ENCODE measurements around the gene CHST12. TPM values are rescaled to one million over a fixed set of nuclear protein-coding genes. Genes with fewer than 3 reads are reported as not detected.
"Not testable (repeated sequence)": the region's sequence is repeated elsewhere in the genome, so short reads cannot be mapped to it uniquely, and the experiment has no call there.

Gene CHST12
- total RNA-seq, 1 donor from 2014 or later: 4.1 TPM

DNA sequence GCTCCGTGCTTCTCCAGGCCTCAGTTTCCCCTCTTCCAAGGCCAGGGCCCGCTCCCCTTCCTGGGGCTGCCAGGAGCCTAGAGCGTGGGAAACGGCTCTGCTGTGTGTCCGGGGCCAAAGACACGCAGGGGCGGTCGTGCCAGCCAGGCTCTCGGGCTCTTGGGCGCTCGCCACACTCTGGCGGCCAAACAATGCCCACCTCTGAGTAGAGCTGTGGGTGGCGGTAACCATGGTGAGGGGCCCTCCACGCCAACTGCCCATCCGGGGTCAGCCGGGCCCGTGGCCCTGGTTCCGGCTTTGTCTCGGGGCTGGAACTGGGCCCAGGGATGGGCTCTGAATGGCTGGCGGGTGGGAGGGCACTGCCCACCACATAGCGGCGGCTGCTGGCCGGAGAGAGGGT lies 56.8 kb downstream of the CHST12 start:
- no peak for DNase-seq (ENCODE audit: low read depth in 2 of 2)

DNA sequence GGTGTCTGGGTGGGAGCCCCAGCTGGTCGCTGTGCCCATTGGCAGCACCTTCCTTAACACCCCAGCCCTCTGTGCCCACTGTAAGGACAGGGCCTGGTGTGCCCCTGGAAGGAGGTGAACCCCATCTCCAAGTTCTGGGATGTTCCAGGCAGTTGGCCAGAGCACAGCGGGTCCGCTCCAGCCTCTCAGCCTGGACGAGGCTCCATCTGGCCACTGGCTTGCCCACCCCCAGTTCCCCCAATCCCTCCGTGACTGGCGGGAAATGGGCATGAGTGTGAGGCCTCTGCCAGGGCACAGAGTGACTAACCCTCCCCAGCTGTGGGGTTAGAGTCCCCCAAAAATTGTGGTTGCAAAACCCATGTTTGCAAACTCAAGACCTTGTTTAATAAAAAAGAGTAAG lies 57.2 kb downstream of the CHST12 start:
- DNase-seq (ENCODE audit: low read depth in 2 of 2): no peak

DNA sequence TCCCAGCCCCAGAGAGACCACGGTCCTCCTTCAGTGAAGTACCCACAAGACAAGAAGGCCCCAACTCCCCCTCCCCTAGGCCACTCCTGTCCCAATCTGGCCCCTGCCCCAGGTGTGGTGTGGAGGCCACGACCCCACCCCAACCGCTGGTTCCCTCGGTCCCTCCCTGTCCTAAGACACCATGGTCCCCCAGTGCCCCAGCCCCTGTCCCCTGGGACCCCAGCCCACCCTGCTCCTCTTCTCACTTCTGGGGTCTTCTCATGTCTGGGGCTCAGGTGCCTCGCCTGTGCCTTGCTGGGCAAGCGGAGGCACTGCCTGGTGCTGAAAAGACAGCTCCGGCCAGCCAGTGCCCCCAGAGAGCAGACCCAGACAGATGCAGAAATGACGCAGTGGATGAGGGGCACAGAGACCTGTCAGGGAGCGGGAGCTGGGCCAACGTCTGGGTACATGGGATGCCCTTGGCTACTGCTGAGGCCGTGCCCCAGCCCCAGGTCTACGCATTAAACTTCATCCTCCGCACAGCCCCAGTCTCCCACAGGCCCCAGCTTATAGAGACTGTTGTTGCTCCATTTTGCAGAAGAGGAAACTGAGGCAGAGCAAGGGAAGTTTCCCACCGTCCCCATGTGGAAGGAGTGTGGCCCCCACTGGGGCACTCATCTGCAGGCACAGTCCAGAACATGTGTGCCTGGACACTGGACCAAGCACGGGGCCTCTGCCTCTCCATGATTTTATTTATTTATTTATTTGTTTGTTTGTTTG lies 58.0 kb downstream of the CHST12 start:
- no peak for DNase-seq (ENCODE audit: low read depth in 2 of 2)

DNA sequence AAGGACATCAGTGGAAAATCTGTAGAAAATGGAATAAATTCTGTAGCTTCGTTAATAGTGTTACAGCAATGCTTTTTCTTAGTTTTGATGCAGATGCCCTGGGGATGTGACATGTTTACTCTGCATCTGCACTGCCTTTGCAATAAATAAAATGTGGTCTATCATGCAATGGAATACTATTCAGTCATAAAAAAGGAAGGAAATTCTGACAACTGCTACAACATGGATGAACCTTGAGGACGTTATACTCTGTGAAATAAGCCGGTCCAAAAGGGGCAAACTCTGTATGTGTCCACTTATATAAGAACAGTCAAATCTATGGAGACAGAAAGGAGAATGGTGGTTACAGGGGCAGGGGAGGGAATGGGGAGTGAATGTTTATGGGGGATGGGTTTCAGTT lies 59.3 kb downstream of the CHST12 start:
- DNase-seq (ENCODE audit: low read depth in 2 of 2): no peak

DNA sequence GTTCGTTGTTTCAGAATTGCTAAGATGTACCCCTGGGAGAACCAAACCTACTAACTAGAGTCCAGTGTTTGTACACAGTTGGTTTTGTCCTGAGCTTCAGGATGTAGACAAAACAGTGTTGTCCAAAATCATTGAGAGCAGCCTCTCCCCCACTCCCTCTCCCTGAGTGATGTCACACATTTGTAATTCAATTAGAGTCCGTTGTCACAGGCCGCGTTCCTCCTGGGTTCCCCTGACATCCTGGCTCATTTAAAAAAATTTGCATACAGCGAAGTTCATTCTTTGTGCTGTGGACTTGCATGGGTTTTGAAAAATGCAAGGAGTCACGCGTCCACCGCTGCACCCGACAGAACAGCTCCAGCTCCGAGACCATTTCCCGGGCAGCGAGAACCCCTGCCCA lies 62.5 kb downstream of the CHST12 start:
- DNase-seq (ENCODE audit: low read depth in 2 of 2): no peak

DNA sequence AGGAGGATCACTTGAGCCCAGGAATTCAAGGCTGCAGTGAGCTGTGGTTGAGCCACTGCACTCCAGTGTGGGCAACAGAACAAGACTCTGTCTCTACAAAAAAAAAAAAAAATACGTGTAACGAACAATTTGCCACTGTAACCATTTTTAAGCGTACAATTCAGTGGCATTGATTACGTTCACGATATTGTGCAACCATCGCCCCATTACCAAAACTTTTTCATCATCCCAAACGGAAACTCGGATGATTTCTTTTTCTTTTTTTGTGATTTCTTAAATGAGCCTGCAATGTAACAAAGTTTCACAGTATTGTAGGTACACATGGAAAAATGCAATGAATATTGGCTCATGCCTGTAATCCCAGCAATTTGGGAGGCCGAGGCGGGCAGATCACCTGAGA lies 63.3 kb downstream of the CHST12 start:
- DNase-seq (ENCODE audit: low read depth in 2 of 2): no peak

DNA sequence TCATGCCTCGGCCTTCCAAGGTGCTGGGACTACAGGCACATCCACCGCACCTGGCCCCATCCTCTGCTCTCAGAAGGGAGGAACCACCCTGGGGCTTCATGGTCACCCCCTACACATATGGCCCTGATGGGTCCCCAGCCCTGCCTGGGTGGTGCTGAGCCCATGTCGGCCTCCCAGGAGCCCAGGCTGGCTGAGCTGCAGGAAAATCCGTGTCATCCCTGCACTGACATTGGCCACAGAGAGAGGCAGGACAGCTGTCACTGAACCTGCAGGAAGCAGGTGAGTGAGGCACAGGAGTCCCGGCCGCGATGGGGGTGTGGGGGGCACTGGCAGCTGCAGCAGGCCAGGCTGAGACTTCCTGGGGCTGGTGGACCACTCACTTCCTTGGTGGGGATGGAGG lies 64.8 kb downstream of the CHST12 start:
- DNase-seq (ENCODE audit: low read depth in 2 of 2): no peak

DNA sequence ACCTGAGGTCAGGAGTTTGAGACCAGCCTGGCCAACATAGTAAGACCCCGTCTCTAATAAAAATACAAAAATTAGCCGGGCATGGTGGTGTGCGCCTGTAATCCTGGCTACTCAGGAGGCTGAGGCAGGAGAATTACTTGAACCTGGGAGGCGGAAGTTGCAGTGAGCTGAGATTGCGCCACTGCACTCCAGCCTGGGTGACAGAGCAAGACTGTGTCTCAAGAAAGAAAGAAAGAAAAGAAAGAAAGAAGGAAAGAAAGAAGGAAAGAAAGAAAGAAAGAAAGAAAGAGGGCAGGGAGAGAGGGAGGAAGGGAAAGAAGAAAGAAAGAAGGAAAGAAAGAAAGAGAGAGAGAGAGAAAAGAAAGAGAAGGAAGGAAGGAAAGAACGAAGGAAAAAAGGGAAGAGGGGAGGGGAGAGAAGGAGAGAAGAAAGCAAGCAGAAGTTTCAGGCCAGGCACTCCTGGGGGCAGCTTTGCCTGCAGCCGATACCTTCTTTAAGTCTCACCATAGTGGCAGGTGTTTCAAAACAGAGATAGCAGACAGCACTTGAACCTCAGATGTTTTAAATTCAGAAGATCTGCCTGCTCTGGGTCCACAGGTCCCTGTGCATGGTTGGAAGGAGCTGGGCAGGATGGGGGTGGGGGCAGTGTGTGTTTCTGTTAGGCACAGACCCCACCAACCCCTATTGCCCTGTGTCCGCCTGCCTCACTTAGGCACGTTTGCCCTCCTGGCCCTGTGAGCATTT lies 66.2 kb downstream of the CHST12 start:
- DNase-seq (ENCODE audit: low read depth in 2 of 2): not testable (repeated sequence)

DNA sequence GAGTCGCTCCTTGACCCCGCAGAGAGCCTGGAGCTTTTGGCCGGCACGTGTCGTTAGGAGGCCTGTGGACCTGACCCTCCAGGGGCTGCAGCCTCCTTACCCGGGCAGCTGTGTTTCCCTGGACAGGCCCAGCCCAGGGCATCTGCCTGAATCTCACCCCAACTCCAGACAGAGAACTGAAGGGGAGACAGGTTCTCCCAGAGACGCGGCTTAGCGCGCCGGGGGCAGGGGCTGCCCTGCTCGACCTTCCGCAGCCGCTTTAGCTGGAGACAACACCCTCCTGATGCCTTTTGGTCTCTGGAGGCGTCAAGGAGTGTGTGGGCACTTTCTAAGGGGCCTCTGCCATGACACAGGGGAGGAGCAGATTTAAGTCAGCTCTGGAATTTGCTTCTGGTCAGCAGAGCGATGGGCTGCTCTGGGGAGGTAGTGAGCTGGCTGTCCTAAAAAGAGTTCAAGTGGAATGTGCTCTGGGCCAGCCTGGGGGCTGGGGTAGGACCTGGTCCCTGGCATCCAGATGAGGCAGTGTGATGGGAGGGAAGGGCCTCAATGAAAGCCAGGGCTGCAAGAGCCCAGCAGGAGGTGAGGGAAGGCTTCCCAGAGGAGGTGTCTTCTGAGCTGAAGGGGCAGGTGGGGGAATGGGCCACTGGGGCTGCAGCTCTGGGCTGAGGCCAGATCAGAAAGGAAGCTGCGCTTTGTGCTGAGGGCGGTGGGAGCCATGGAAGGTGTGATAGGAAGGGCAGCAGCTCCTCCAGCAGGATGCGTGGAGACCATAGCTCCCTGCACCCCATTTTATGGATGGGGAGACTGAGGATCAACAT lies 67.0 kb downstream of the CHST12 start:
- DNase-seq (ENCODE audit: low read depth in 2 of 2): no peak

DNA sequence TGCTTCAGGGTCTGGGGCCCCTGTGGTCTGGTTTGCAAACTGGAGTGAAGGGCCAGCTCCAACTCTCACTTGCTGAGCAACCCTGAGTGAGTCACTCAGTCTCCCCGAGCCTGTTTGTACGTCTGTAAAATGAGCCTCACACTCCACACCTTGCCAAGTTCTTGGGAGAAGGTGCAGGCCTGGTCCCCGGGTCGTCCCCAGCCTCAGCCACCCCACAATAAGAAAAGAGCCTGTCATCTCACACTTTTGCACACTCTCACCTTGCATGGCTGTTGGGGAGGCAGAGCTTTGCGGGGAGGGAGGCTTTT lies 67.6 kb downstream of the CHST12 start:
- DNase-seq (ENCODE audit: low read depth in 2 of 2): peak in 1 of 2 donors; percentile 37

DNA sequence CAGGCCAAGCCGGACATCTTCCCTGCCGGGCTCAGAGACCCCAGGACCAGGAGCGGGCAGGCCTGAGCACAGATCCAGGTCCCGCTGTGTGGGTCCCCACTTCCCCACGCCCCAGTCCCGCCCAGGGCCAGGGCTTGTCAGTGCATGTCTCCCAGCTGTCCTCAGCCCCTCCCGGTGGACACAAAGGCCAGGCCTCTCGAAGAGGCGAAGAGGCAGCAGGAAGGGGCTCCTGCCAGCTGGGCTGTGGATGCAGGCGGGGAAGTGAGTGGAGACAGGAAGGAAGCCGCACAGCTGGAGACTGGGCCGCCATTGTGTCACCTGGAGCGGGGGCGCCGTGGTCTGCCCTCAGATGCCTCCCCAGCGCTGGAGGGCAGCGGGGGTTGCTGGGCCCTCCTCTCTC lies 68.0 kb downstream of the CHST12 start:
- peak; percentile 44 to 71 for DNase-seq (ENCODE audit: low read depth in 2 of 2)

DNA sequence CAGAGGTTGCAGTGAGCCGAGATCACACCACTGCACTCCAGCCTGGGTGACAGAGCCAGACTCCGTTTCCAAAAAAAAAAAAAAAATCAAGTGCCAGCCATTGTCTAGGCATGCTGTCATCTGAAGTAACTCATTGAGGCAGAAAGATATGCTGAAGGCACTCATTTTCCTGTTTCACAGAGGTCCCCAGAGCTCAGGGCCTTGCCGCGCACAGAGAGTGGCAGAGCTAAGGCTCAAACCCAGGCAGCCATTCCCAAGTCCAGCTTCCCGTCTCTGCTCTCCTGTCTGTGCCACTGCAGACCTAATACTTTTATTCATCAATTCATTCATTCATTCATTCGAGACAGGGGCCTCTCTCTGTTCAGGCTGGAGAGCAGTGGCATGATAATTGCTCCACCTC lies 69.3 kb downstream of the CHST12 start:
- DNase-seq (ENCODE audit: low read depth in 2 of 2): no peak

DNA sequence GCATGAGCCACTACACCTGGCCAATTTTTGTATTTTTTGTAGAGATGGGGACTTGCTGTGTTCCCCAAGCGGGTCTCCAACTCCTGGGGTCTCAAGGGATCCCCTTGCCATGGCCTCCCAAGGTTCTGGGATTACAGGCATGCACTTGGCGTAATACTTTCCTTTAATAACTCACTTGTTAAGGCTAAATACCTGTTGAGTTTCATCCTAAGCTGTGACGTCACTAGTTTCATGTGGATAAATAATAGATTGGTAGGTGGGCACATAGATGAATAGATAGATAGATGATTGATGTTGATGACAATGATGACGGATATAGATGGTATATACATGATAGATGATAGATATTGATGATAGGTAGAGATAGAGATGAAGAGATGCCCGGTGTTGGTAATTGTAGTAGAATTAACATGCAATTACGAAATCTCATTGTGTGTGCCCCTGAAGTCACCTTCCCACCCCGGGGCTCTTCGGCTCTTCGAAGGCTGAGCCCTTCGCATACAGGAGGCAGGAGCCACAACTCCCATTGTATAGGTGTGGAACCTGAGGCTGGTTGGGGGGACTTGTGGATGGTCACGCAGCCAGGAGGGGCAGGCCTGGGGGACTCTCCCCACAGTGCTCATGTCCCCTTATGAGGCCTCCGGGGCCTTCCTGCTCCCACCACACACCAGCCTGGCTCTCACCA lies 70.2 kb downstream of the CHST12 start:
- no peak for DNase-seq (ENCODE audit: low read depth in 2 of 2)

DNA sequence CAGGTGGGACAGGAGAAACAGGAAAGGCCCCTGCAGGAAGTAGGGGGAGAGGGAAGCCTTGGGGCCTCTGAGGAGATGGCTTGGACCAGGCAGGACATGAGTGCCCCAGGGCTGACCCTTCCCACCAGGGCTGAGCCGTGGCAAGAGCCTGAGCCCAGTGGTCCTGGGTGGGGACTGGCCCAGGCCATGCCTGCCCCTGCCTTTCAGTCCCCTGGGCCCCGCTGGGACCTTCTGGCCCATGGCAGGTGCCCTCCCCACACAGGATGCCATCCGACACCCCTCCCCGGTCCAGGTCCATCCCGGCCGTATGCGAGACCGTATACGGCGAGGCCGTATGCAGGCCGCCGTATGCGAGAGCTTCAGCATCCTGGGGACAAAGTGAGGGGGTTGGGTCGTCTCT lies 70.8 kb downstream of the CHST12 start:
- no peak for DNase-seq (ENCODE audit: low read depth in 2 of 2)

DNA sequence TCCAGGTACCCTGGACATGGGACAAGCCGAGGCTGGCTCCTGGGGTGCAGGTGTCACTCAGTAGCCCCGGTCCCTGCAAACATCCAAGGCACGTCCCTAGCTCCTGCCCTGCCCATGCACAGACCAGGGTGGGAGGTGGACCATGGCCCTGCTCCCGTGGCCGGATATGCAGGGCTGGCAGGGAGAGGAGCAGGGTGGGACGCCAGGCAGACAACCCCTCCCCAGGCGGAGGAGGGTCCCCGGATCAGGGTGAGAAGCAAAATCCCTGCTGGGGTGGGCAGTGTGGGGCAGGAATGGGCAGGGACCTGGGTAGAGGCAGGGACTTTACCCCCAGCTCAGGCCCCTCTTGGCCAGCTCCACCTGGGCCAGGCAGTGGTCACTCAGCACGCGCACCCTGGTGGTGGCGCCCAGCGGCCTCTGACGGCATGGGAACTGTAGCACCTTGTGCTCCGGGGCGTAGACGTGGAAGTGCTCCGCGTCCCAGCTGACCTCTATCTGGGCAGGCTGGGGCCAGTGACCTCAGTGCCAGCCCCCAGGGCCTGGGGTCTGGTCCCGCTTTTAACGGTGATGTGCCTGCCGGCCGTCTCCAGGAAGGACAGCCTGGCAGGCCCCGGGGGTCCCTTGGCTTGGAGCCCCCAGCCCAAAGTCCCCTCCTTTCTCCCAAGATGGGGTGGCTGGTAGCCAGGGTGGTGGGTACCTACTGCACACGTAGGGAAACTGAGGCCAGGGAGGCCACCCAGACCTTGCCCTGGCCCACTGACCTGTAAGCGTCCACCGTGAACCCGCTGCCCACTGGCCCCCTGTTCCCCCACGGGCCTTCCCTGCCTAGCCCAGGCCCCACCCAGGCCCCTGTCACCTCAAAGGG lies 71.6 kb downstream of the CHST12 start:
- no peak for DNase-seq (ENCODE audit: low read depth in 2 of 2)

DNA sequence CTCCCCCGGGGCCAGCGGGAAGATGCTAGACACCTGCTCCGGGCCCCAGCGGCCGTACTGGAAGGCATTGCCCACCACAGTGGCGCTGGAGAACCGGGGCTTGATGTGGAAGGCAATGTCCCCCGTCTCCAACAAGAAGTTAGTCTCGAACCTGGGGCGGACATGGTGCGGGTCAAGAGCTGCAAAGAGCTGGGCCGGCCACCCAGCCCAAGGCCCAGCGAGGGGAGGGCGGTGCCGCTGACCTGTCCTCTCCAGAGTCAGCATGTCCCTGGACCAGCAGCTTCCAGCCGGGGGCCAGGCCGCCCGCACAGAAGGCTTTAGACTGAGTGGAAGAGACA lies 72.2 kb downstream of the CHST12 start:
- DNase-seq (ENCODE audit: low read depth in 2 of 2): no peak

DNA sequence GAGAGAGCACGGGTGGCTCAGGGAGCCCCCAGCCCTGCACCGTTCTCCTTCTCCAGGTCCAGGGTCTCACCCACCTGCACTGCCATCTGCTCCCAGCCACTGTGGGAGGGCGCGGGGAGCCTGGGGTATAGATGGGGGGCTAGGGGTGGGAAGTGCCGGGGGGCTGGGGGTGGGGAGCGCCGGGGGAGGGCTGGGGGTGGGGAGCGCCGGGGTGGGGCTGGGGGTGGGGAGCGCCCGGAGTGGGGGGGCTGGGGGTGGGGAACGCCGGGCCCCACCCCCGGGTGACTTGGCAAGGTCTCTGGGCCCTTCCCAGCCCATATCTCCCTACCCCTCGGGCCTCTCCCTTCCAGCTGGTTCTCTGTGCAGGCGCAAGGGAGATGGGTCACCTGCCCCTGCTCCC lies 72.9 kb downstream of the CHST12 start, which contains the start of gene GRIFIN:
TSS of gene GRIFIN (minus strand) at position 101 of the 400 bp plus-strand sequence. CDS start at position 86, 15 bp downstream.
- DNase-seq (ENCODE audit: low read depth in 2 of 2): no peak

DNA sequence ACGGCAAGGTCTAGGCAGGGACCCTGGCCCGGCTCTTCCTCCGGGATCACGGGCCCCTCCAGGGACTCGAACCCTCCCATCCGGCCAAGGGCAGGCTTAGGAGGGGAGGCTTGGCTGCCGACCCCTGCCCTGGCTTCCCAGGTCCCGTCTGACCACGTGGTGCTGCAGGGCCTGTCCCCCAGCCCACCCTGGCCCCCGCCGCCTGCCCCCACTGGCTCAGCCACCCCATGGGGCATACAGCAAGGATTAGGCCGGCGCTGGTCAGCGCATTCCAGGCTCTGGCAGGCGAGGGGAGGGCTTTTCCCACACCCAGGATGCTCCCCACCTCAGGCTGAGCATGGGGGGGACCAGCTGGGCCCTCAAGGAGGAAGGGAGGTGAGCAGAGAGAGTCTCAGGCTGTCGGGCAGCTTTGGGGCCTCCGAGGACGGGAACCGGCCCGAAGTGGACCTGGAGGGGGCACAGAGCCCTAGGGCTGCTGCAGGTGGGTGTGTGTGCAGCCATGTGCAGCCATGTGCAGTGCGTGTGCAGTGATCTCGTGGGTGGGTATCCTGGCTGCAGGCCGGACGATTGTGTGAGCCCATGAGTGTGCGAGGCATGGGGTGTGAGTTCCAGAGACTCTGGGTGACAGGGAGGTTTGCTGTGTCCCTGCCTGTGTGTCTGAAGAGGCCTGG lies 73.5 kb downstream of the CHST12 start:
- no peak for DNase-seq (ENCODE audit: low read depth in 2 of 2)

DNA sequence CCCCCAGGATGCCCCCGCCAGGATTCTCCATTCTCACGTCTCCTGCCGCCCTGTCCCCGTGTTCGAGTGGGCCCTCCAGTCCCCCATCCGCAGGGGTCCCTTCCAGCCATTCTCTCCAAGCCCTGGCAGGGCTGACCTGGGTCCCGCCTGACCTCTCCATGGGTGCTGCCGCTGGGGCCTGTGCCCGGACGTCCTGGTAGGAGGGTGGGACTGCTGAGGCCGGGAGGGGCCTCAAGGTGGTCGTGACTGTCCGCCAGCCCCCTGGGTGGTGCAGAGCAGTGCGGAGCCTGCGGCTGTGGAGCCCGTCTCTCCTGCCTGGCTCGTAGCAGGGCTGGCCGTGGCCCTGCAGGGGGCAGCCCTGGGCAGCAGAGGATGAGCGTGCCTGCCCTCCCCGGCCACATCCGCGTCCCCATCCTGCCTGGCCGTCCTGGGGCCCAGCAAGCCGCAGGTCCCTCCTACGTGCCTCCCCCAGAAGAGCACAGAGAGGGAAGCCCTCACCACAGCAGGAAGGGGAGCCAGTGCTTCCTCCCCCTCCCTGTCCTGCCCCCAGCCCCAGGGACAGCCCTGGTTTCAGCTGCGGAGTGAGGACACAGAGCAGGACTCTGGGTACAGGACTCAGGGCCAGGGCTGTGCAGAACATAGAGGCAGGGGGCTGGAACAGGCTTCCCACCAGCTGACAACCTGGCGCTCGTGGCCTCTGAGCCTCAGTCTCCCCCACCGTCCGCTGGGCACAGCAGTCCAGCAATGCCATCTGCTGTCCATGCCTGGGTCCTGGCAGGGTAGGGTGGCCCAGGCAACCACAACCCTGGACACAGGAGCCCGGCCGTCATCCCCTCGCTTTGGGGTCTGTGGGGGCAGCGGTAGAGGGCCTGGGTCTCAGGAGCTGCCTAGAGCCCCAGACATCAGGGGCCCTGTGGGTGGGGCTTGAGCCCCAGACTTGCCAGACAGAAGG lies 74.3 kb downstream of the CHST12 start:
- peak; percentile 38 to 62 for DNase-seq (ENCODE audit: low read depth in 2 of 2)

Measured in dermis microvascular lymphatic vessel endothelial cell (primary cell).